Measurements from ENCODE around the gene ADAT1.
"Not testable (repeated sequence)": the region's sequence is repeated elsewhere in the genome, so short reads cannot be mapped to it uniquely, and the experiment has no call there.

Gene ADAT1

DNA sequence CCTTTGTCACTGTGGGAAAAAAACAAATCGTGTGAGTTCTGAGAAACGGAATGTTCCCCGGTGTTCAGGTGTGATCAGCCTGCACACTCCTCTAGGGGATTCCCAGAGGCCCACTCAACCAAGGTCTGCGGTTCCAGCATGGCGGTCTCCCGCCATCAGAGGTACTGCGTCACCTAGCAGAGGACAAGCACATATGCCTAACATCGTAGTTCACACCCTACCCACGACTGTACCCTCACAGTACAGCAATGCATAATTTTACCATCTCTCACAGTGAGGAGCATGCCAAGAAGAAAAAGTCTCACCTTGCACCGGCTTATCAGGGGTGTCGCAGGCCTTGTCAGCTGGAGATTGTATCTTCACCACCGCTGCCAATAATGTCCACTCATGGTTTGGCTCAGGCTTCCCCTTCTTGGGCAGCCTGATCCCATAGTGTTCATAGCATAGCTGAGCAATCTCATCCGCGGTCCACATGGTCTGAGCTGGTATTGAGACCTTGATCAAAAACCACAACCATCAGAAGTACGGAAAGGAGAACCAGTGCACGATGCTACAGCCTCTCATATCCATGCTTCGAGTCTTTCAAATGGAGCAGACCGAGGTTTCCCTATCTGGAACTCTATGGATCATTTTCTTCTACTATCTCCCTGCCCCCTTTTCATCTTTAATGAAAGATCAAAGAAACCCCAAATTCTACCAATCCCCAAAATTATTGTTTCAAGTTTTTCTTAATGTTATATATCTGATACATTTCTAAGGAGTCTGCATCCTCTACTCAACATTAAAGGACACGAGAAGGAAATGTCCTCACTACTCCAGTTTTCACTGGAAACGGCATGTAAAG, 2.5 kb downstream of the ADAT1 start:
- DNase-seq (ENCODE audit: low read depth): peak; percentile 42

DNA sequence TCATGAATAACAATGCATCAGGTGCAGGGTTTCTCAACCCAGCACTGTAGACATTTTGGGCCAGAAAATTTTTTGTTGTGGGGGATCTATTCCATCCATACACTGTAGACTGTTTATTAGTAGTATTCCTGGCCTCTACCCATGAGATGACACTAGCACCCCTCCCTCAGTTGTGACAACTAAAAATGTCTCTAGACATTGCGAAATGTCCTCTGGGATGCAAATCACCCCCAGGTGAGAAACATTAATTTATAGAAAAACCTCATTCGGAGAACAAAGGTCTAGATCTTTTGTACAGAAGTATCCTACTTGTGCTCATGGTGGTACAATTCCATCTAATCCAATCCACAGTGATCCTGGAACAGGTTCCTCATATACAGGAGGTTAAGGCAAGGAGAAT, 4.3 kb downstream of the ADAT1 start:
- DNase-seq (ENCODE audit: low read depth): no peak

DNA sequence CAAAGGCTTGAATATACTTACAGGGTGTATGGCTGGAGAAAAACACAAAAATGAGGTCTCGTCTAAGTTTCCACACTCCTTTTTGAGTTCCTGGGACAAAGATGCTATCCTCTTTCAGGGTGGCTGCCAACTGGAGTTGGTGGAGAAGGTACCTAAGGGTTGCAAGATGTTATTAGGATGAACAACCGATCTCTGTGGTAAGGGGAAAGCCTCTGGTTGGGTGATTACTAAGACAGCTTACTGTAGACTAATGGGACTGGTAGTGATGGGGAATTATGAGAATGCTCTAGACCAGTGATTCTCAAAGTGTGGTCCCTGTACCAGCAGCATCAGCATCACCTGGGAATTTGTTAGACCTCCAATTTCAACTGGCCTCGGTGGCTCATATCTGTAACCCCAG, 6.0 kb downstream of the ADAT1 start:
- DNase-seq (ENCODE audit: low read depth): no peak

DNA sequence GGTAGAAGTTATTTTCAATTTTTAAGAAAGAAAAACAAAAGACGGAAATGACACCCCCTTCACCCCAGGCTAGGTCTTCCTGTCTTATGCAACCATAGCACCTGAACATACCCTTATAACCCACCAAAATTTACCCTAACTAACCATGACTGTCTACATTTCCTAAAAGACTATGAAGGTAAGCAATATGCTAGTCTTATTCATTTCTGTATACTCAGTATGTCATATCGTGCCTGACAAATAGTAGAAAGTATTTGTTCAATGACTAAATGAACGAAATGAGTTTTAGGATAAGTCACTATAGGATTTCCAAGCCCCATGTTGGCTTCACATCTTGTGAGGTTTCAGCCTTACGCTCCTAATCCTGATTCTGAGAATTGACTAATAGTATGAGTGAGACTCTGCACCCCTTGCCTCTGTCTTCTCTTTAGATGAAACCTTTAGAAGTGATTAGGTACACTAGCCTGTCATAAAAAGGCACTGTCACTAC, 6.5 kb downstream of the ADAT1 start:
- no peak for DNase-seq (ENCODE audit: low read depth)

DNA sequence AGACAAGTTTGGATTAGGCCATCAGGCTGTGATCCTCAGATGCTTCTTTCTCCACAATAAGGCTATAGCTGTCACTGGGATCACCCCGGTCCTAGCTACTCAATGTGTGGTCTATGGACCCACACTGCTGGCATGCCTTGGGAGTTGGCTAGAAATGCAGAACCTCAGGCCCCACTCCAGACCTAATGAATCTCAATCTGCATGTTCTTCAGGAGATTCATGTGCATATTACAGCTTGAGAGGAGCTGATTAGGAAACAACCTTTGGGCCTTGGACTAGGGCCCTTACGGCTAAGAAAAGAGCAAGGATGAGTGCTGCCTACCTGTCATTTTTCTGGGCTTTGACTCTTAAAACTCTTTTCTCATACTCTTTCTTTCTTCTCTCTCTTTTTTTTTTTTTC, 7.5 kb downstream of the ADAT1 start:
- no peak for DNase-seq (ENCODE audit: low read depth)

DNA sequence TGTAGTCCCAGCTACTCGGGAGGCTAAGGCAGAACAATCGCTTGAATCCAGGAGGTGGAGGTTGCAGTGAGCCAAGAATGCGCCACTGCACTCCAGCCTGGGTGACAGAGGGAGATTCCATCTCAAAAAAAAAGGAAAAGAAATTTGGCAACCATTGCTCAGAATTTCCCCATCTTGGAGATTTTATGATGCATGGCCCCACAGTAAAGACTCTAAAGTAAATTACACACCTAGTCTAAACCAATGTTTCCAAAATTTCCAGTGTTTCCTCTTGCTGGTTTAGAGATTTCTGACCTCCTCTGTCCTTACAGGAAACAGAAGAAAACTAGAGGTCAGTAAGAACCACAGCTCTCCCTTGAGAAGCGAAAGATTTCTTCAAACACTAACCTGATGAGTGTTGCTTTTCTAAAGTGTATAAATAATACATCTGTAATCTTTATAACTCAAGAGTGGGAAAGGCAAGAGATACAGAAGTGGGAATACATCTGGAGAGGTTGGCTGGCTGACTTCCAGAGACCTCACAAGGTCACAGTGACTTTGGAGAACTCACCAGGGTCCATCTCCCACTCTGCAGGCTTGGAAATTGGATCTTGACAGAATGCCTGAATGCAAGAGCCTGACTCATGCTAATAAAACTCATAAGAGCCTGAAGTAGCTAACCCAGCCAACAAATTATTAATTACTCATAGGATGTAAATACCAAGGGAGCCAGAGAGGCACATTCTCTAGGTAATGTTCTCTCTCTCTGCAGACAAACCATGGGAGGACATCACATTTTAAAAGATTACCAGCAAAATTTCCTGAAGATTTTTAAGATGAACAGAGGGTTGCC, 8.8 kb downstream of the ADAT1 start:
- DNase-seq (ENCODE audit: low read depth): no peak

DNA sequence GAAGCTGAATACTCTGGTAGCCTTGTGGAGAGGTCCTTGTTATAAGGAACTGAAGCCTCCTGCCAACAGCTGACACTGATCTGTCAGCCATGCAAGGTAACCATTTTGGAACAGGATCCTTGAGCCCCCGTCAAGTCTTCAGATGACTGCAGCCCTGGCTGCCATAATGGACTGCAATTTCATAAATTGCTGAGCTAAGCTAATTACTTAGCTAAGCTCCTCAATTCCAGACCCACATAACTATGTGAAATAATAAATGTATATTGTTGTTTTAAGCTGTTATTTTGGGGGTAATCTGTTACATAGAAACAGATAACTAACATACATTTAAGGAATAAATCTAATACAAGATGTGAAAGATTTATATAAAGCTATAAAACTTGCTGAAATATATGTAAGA, 16.6 kb downstream of the ADAT1 start:
- no peak for DNase-seq (ENCODE audit: low read depth)

DNA sequence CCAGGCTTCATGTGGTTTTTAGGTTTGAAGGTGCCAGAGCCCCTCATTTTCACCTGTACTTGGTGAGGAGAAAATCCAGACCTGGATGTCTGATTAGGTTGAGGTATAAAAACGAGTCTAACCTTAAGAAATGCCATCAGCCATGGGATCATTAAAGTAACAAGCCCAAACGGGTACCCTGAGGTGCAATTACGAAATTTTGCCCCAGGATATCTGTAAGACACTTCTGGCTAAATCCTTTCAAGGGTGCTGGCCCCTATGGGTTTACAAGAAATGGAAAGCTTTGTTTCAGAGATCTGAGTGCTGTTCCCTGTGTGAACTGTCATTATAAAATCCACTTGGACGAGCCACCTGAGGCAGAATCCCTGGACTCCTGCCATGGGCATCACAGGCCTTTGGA, 19.8 kb downstream of the ADAT1 start:
- DNase-seq (ENCODE audit: low read depth): no peak

DNA sequence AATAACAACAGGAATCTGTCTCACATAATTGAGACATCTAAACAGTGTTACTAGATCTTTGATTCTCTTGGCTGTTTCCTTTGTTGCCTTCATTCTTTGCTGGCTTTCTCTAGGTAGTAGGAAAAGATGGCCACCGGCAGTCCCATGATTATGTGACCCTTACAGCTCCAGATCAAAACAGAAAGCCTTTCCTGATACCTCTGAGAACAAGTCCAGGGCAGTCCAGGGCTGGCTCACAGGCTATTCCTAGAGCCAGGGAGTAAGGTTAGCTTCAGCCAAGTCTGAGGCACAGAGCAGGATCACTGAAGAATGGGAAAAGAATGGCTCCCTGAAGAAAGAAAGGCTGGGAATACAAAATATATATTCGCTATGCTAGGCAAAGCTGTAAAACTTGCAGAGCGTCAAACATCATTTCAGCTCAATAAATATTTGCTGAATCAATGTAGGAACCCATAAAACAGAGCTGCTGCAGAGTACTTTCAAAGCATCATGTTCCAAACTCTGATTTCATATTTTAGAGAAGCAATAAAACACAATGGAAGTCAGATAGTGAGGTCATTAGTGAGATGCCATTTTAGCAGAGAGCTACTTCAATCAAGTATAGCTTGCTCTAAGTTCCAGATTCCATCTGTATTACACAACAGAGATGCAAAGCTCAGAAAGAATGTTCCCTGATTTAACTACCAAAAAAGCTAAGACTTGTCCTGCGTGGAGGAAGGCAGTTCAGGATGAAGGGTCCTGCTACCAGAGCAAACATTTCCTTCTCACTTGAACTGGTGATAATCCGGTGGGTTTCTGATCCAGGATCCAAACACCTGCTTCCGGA, 23.4 kb downstream of the ADAT1 start:
- DNase-seq (ENCODE audit: low read depth): no peak

DNA sequence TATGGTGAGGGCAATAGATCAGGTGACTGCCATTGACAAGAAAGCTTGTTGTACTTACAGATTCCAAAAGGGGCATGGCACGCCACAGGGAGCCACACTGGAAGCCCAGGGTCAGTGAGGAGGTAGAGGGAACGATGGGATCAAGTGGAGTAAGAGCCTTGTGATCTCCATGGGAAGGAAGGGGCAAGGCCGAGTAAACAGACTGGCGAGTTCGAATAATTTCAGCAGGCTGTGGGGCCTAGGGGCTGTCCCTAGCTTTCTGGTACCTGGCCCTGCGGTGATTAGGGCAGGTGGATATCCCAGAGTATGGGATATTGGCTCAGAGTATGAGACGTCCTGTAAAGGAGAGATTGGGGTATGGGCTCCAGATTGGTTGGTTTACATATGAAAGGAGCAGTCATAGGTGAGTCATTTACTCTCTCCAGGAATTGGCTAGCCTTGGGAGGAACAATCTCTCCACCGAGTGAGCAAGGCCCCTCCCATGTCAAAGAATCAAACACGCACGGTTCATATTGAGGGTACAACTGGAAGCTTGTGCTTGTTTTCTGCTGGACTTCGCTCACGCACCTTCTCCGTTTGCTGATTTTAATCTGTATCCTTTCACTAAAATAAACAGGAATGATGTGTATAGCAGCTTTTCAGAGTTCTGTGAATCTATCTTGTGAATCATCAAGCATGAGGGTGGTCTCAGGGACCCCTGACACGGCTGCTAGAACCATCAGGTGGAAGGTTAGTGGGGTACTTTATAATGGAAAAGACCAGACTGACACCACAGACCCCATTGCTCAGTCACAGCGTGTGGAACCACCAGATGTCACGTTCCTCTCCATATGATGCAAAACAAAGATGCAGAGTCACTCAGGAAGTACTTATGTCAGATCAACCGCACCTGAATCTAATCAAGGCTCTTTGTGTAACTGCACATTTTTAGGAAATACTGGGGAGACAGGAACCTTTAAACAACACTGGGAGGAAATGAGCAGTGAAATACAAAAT, 29.0 kb downstream of the ADAT1 start:
- no peak for DNase-seq (ENCODE audit: low read depth)

DNA sequence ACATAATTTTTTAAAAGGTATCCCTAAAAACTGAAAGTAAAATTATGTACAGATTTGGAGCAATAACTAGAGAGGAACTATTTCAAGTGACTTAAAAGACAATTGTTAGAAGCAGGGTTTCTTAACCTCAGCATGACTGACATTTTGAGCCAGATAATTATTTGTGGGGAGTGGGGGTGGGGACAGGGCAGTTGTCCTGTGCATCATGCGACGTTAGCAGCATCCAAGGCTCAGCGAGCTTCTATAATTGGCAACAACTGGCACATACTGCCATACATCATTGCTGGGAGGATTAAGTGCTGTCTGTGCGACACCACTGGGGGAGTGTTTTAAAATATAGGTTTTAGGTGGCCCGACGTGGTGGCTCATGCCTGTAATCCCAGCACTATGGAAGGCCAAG, 29.8 kb downstream of the ADAT1 start:
- DNase-seq (ENCODE audit: low read depth): no peak

DNA sequence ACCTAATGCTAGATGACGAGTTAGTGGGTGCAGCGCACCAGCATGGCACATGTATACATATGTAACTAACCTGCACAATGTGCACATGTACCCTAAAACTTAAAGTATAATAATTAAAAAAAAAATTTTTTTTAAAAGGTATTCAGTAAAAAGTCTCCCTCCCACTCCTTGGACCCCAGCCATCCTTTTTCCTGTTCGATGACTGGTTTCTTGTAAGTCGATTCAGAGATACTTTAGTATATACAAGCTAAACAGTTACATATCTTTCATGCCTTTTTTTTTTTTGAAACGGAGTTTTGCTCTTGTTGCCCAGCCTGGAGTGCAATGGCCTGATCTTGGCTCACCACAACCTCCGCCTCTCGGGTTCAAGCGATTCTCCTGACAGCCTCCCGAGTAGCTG, 31.2 kb downstream of the ADAT1 start:
- not testable (repeated sequence) for DNase-seq (ENCODE audit: low read depth)

DNA sequence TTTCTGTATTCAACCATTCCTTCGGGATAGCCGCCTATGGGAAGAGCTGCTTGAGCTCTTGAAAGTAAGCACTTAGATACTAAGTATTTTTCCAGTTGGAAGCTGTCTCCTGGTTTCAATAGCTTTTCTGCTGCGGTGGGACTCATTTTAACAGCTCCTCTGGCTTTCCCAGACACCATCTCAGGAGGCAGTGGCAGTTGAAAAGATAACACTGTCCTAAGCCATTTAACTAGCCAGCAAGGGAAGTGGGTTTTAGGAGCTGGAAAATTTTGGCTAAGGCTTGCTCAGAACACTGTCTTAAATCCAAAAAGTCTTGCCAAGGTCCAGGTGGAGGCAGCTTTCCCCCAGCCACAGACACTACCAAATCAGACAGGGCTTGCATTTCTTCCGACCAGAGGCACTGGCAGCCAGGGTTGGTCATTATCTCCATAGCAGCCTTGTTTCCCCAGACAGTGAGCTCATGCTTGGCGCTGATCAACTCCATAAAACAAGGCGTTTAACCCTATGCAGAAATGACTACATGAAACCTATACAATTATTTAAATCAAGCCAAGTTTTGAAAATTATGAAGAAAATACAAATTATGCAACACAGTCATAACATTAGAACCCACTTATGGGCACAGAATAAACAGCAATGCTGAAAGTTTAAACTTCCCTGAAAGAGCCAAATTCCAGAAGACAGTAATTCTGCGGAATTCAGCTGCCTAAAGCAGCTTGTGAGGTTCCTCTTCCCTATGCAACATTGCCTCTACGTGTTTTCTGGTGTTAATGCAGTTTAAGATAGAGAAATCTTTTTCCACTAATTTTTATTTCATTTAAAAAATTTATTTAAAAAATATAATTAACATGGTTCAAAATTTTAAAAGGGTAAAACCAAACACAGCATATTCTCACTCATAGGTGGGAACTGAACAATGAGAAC, 31.9 kb downstream of the ADAT1 start:
- DNase-seq (ENCODE audit: low read depth): no peak

DNA sequence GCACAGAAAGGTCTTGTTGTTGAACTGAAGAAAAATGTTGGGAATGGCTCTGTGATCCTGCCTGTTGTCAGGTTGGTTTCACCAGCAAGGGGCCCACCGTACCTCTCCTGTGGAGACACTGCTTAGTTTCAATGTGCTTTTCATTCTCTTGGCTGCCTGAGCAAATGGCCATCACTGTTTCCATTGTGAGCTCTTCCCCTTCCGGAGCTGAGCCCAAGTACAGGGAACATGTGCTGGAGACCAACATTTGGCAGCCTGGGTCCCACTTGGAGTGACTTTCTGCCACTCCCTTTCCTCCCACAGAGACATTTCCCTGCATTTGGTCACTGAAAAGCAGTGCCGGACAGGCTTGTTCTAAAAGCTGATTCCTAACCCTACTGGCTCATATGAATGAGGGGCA, 33.8 kb downstream of the ADAT1 start:
- no peak for DNase-seq (ENCODE audit: low read depth)

DNA sequence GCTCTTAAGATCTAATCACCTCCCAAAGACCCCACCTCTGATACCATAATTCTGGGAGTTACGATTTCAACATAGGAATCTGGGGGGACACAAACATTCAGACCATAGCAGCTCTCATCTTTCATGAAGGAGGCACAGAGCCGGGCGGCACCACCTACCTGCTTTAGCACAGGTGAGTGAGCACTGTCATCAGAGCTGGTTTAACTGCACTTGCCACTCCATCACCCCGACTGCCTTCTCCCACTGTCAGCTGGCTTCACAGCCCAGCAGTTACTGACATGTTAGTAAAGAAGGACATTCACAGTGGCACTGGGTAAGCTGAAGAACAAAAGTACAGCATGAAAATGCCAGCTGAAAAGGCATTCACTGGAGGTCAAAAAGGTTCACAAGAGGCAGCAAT, 34.4 kb downstream of the ADAT1 start:
- DNase-seq (ENCODE audit: low read depth): no peak

DNA sequence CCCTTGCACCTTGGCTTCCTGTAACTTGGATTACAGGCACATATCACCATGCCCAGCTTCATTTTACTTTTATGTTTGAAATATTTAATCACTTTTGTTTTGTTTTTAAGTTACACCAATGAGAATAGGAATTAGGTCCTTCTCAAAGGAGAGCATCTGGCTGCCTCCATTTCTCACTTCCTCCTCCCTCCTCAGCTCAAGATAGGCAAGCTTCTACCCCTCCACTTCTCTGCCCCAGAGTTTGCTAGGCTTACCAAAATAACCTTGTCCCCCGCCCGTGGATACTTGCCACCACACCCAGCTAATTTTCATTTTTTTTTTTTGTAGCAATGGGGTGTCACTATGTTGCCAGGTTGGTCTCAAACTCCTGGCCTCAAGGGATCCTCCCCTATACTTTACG, 39.0 kb downstream of the ADAT1 start:
- no peak for DNase-seq (ENCODE audit: low read depth)

DNA sequence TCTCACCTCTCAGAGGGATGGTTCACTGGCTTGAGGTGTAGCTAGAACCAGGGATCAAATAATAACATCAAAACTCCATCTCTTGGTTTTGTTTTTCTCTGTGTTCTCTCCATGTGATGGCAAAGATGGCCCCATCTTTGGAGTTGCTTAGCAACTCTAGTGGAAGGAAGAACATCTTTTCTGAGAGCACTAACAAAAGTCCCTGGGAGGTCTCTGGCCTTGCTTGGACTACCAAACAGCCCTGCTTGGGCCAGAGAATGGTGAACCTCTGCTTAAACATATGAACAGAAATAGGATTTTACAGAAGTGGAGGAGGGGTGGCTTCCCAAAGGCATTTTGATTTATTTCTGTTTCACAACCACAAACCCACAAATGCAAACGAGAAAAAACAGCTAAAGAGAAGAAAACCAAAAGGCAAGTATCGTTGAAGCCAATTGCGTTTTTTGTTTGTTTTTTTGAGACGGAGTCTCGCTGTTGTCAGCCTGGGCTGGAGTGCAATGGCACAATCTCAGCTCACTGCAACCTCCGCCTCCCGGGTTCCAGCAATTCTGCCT, 43.7 kb downstream of the ADAT1 start:
- DNase-seq (ENCODE audit: low read depth): no peak

DNA sequence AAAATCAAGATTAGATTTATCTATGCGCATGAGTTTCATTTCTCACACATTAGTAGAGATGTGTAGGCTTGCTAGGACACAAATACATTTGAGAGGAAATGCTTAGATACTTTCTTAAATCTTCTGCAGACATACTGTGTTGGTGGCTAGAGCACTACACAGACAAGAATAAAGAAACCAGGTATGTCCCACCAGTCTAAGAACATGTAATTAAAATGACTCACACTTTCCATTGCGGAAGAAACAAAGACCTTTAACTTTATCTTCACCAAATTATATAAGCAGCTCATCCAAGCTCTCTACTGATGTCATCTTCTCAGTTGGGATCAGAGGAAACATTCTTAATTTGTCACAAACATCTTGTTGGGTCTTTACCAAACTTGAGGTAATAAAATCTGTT, 44.4 kb downstream of the ADAT1 start:
- no peak for DNase-seq (ENCODE audit: low read depth)

DNA sequence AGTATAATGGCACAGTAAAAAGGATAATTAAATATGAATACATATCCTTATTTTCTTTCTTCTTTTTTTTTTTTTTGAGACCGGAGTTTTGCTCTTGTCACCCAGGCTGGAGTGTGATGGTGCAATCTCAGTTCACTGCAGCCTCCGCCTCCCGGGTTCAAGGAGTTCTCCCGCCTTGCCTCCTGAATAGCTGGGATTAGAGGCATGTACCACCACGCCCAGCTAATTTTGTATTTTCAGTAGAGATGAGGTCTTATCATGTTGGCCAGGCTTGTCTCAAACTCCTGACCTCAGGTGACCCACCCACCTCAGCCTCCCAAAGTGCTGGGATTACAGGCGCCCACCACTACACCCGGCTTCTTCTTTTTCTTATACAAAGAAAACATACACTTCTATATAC, 44.9 kb downstream of the ADAT1 start:
- DNase-seq (ENCODE audit: low read depth): no peak

DNA sequence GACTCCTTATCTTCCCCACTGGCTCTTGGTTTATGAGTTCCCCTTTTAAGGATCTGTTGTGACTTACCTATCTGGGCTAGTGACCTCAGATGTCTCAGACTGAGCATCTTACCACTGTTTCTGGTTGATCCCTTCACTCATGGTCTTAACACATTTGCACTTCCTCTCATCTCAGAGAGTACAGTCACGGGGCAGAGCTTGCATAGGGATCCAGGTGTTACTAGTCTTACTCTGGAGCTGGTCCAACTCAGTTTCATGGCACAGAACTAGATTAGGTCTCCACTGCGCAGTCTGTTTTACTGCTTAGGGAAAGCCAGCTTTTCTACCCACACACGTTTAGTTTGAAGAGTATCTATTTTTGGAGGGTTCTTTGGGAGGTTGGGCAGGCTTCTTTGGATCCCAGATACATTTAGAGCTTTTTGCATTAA, 46.7 kb downstream of the ADAT1 start:
- DNase-seq (ENCODE audit: low read depth): no peak

All from stimulated activated CD8-positive, alpha-beta memory T cell treated with anti-CD3 and anti-CD28 coated beads, Interleukin-12 subunit alpha, Interleukin-12 subunit beta, amount 100 ng/mL, for 4 hours (primary cell).